Activated CD8-positive, alpha-beta memory T cell treated with anti-CD3 and anti-CD28 coated beads, Interleukin-2, amount 50 U/mL, for 4 hours (primary cell): Measurements from ENCODE around the gene BPTF.
A peak's percentile ranks its signal among the peaks of the same experiment; 100 is the strongest.
"Not testable (repeated sequence)": the region's sequence is repeated elsewhere in the genome, so short reads cannot be mapped to it uniquely, and the experiment has no call there.

Experiments
- DNase-seq: peaks from one replicate; pipeline ENCODE4 v3.0.0-alpha.2; 2020

Gene BPTF

DNA sequence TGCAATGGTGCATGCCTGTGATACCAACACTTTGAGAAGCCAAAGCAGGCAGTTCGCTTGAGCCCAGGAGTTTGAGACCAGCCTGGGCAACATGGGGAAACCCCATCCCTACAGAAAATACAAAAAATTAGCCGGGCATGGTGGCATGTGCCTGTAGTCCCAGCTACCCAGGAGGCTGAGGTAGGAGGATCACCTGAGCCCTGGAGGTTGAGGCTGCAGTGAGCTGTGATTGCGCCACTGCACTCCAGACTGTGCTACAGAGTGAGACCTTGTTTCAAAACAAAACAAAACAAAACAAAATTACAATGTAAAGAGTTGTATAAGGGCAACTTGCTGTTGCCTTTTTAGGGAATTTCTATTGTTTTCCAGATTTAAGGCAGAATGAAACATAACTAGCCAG lies 155.6 kb downstream of the BPTF start:
- DNase-seq: not testable (repeated sequence)

DNA sequence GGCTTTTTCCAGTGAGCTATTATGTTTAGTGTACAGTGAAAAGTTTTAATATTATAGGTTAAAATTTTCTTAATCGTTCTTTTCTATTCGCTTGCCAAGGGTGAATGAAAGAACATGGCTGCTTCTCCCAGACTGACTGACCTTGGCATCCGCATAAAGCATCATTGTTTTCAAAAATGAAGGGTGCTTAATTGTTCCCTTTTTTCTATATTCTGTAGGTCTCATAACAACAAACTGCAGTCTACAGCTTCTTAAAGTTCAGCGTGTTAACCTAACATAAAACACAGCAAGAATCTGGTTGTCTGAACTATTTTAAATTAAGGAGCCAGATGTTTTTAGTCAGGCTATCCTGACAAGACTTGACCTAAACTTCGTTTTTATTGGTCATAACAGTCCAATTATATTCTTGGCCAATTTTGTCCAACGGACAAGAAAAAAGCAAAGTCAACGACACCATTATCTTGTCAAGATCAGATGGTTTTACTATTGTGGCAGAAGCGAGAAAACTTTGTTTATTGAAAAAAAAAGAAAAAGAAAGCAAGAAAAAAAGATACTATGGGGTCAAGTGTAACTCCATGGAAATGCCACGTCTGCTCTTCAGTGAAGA lies 156.8 kb downstream of the BPTF start:
- no peak for DNase-seq

DNA sequence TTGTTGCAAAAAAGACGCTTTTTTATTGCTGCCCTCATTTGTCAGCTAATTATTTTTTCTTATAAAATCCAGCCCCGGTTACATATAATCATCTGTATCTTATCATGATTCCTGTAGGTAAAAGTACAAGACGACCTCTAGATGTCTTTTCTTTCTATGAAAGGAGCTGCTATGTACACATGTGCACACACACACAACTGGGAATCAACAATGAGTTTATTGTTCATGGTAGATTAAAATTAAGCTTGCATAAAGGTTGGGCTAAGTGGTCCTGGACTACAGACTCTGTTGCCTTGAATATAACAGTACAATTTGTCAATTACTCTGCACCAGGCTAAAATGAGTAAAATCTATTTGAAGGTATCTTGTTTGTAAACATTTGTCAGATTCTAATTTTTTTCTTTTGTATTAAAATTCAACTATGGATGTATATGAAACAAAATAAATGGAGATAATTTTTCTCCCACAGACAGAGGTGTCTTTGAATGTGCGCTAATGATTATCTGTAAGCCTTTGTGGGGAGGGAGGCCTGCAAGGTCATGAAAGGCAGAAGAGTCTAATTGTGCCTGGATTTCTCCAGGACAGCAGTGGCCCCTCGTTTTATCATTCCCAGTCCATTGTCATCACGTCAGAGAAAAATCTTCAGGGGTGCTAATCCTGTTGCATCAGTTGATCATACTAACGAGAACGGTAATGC lies 157.5 kb downstream of the BPTF start:
- DNase-seq: no peak

DNA sequence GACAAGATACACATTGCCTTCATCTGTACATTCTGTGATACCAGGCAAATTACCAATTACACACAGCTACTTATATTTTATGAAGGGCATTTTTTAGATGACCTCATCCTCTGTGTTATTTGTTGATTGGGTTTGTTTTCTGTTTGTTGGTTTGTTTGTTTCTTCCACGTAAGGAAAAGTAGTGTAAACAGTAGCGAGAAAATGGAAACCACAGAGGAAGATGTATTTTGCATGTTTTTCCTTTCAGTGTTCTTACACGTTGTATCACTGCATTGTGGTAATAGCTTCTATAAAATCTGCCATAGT lies 158.0 kb downstream of the BPTF start:
- no peak for DNase-seq

DNA sequence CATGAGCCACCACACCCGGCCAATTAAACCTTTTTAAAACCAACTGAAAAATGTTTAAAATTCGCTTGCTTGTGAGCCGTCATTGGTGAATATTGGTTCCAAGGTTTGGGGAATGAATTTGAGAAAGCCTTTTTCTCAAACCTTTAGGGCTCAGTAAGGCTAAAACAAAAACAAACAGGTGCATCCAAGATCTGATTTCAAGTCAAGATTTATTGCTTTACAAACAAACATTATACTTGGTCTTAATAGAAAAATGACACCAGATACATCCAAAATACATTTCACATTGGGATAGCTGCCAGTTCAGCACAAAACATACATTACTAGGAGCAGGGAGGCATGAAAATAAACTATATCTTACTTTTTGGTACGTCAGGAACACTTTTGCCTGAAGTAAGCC lies 165.6 kb downstream of the BPTF start:
- DNase-seq: no peak

DNA sequence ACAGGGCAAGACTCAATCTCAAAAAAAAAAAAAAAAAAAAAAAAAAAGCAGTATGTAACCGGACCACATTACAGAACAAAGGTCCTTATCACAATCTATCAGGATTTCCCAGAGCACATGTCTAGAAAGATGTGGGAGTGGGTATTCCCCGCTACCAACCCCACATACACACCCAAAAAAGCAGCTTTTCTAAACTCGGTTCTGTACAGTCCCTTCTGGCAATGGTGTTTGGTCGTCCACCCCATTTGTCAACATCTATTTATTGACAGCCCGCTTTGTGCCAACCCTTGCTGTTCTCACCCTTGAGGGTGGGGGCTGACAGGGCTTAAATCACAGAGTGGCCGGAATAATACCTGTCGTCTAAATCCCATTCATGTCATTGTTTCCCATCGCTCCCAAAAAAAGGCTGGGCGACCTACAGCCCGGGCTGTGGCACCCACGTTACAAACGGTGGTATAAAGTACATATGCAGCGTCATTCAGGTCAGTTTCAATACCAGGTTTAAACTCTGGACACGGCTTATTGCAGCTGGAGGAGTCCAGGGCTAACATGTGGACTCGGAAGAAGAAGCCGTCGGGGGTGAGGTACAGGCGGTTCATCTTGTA lies 167.3 kb downstream of the BPTF start:
- DNase-seq: no peak

DNA sequence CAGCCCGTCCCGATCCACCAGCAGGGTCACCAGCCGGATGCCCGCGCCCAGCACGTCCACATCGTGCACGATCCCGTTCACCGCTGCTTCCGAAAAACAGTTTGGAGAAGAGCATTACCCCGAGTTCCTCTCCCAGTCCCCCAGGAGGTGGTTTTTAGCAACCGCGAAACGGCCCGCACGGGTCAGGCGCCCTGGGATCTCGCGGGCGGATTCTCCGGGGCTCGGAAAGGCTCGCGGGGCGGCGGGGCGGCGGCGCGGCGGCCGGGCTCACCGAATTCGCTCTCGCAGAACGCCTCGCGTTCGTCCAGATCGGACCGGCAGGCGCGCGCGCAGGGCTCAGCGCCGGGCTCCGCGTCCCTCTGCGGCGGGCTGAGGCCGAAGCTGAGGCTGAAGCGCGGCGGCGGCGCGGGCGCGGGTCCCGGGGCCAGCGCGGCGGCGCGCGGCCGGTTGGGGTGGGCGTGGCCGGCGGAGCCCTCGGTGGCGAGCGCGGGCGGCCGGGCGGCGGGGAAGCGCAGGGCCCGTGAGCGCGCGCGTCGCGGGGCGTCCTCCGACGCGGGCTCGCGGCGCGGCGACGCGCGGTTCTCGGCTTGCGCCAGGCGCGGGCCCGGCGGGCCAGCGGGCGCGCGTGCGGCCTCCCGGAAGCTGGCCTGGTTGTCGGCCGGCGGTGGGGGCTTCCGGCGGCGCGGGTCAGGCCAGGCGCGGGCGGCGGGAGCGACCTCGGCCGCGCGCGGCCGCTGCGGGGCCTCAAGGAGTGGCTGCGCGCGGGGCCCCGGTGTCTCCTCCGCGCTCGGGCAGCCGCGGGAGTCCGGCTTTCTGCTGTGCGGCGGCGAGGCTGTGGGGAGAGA lies 168.1 kb downstream of the BPTF start:
- DNase-seq: peak; percentile 70

DNA sequence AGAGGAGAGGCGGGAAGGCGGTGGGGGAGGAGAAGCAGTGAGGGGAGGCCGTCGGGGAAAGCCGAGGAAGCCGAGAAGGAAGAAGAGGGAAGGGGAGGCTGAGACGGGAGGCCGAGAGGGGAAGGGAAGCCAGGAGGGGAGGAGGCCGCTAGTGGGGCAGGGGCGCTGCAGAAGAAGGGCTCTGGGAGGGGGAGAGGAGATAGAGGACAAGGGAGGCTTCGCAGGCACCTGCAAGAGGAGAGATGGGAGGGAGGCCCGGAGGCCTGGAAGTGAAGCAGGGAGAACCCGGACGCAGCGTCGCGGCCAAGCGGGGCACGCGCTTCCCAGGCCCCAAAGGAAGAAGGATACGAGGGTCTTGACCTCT lies 168.7 kb downstream of the BPTF start:
- DNase-seq: no peak

DNA sequence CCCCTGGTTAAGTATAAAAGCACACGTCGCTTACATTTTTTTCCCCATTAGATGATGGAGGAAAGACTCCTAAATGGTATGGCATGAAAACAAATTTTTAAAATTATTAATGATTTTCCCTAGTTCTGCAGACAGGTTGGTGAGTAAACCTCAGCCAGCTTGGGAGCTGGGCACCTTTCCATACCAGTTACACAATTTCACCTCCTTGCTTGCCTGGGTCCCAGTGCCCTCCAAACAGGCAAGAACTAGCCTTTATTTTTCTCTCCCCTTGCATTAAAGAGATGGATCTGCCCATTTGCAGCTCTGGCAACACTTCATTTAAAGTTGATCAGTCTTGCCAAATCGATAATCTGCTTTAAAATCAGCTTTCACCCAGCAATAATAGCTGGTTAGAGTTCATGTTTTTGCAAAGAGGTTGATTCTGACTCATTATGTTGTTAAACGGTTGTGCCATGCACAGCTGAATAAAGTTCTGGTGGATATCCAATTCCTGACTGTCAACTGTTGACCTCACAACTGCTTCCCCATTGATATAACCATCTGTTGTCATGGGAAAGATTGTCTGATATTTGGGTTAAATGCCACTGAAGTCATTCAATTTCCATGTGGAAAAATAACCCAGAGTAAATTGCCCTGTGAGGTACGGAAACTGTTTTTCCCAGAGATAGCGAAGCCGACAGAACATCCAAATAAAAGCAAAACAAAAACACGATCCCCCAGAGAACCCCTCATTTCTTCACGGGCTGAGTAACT lies 169.7 kb downstream of the BPTF start:
- no peak for DNase-seq

DNA sequence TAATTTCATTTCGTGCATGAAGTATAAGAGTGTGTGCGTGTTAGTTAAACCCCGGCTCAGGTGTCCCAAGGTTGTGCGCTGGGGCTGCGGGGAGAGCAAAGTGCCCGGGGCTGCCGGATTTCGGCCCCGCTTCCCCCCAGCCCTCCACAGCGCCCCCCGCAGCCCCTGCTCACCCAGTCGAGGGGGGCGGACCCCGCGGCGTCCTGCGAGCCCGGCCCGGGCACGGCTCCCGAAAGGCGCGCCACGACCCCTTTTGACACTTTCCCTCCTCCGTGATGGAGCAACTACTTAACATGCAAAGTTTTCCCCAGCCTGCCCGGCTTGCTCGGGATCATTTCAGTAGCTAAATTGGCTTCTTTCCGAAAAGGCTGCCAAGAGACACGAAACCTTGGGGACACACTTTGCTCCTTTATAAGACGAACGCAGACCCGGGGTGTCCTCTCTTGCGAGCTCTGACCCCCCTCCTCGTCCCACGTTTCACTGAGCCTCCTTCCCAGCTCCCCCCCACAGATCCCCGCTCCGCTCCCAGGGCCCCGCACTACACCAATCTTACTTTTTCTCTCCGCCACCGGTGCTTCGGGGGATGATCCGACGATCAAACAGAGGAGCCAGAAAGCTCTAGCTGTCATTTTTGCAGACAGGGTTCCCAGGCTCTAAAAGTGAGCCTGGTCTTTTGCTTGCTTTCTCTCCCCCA lies 170.4 kb downstream of the BPTF start:
- peak; percentile 28 for DNase-seq

DNA sequence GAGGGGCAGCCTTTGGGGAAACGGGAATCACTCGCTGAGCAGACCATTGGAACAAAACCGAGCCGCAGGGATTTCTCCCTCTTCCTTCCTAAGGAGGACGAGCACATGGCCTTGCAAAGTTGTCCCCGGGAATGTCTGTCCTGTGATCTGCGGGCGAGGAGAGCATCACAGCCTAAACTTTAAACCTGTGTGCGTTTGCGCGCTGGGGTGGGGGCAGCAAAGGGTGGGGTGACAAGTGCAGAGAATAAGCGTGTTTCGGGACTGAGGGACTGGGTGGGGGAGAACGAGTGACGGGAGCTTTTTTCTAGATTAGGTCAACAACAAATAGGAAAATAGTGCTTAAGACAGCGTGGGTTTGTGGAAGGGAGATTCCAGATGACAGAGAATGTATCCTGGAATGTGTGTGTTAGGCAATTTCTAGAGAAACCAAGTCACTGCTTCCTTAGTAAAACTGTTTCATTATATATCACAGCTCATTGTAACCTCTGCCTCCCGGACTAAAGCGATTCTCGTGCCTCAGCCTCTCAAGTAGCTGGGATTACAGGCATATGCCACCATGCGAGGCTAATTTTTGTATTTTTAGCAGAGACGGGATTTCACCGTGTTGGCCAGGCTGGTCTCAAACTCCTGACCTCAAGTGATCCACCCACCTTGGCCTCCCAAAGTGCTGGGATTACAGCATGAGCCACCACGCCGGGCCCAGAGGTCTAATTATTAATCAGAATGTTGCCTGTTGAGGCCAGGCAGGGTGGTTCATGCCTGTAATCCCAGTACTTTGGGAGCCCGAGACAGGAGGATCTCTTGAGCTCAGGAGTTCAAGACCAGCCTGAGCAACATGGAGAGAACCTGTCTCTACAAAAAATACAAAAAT lies 171.2 kb downstream of the BPTF start, which contains the start of gene C17orf58:
Gene C17orf58, minus strand, starts transcription at position 169 of the 871 bp plus-strand sequence. CDS start 271 bp downstream, outside the sequence.
- not testable (repeated sequence) for DNase-seq

DNA sequence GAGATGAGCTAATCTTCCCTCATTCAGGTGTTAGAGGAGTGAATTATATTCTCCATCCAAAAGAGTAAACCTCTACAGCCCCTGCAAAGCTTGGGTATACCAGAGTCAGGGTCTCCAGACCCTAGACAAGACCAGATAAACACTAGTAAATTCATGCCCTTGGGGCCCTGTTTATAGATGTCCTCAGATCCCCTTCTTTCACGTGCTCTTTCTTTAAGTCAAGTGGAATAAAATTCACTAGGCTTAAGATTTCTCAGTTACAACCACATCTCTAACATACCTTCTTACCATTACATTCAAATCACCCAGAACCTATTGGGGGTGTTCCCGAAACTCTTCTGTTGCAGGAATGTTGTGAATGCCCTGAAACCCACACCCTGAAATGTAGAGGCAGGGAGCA lies 173.2 kb downstream of the BPTF start:
- no peak for DNase-seq

DNA sequence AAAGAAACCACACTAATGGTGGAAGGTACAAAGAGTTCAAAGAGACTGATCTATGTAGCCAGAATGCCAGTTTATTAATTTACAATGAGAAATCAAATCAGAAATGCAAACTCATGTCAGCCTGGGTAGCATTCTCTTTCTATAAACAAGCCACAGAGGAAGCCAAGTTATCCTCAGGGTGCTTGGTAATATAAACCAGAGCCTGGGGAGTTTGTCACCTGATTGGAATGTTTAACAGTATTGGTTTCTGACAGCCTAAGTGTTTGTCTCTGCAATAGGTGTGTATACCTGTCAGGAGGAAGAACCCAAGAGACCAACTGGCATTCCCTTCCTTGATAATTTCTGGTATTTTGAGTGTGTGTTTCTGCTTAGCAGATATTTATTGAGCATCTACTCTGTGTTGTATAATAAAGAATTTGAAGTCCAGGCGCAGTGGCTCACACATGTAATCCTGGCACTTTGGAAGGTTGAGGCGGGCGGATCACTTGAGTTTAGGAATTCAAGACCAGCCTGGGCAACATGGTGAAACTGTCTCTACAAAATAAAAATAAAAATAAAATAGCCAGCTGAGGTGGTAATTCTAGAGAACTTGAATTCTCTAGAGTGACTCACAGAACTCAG lies 174.1 kb downstream of the BPTF start:
- no peak for DNase-seq

DNA sequence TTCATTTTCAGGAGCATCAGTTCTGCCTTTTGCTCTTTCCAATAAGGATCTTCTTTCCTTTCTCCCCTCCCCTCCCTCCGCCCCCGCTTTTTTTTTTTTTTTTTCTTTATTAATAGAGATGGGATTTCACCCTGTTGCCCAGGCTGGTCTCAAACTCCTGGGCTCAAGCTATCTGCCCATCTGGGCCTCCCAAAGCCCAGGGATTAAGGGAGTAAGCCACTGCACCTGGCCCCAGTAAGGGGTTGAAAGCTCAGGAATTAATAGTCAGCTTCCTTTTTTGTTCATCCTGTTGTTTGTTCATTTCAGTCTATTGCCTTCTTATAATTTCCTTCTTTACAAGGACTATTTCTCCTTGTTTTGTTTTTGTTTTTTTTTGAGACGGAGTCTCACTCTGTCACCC lies 178.9 kb downstream of the BPTF start:
- DNase-seq: no peak

DNA sequence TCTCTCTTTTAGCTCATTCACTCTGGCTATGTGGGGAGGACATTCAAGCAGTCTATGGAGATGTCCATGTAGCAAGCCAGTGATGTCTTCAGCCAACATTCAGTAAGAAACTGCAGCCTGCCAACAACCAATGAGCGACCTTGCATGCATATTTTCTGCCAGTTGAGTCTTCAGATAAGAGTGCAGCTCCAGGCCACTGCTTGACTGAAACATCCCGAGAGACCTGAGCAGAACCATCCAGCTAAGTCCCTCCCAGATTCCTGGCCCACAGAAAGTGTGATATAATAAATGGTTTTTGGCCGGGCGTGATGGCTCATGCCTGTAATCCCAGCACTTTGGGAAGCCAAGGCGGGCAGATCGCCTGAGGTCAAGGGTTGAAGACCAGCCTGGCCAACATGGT lies 181.5 kb downstream of the BPTF start:
- no peak for DNase-seq

DNA sequence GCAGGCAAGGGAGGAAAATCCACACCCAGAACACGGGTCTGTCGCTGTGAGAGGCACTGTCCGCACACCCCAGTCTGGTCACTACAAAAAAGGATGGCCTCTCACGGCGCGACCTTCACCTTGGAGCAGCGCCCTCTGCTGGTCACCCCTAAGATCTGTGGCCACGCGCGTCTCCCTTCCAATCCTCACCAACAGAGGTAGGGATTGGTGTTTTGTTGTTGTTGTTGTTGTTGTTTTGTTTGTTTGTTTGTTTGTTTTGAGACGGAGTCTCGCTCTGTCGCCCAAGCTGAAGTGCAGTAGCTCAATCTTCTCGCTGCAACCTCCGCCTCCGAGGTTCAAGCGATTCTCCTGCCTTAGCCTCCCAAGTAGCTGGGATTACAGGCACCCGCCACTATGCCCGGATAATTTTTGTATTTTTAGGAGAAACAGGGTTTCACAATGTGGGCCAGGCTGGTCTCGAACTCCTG lies 185.9 kb downstream of the BPTF start:
- peak; percentile 61 for DNase-seq

DNA sequence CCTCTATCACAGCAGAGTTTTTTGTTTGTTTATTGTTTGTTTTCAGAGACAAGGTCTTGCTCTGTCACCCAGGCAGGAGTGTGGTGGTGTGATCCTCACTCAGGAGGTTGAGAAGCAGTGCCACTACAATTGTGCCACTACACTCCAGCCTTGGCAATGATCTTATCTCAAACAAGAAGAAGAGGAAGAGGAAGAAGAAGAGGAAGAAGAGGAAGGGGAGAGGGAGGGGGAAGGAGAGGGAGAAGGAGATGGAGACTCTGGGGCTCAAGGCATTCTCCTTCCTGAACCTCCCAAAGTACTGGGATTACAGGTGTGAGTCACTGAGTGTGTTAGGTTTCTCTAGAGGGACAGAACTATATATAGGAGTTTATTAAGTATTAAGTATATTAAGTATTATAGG lies 188.1 kb downstream of the BPTF start:
- DNase-seq: no peak

DNA sequence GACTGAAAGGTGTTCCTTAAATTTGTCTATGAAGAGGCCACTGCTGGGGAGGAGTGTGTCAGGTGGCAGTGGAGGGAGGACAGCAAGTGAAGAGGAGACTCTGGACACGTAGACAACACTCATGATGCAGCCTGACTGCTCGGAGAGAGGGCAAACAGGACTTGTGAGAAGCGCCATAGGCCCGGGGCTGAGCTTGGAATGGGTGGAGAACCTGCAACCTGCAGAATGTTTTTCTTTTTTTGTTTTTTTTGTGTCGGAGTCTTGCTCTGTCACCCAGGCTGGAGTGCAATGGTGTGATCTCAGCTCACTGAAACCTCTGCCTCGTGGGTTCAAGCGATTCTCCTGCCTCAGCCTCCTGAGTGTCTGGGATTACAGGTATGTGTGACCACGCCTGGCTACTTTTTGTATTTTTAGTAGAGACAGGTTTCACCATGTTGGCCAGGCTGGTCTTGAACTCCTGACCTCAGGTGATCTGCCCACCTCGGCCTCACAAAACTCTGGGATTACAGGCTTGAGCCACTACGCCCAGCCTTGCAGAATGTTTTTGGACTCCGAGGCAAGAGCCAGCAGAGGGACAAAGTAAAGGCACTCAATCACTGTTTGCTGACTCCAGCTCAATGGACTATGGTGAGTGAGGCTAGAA lies 189.9 kb downstream of the BPTF start:
- DNase-seq: no peak

DNA sequence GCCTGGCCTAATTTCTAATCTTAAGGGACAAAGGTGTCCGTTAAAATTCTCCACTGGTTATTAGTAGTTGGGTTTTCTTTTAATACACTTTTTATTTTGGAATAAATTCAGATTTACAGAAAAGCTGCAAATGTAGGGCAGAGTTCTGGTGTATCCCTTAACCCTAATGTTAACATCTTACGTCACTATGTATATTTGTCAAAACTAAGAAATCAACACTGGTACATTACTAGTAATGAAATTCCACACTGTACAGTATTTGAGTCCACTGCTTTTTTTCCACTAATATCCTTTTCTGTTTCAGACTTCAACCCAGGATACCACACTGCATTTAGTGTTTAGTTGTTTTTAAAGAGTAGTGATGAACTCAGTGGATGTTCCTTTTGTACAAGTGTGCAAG lies 191.5 kb downstream of the BPTF start:
- DNase-seq: no peak

DNA sequence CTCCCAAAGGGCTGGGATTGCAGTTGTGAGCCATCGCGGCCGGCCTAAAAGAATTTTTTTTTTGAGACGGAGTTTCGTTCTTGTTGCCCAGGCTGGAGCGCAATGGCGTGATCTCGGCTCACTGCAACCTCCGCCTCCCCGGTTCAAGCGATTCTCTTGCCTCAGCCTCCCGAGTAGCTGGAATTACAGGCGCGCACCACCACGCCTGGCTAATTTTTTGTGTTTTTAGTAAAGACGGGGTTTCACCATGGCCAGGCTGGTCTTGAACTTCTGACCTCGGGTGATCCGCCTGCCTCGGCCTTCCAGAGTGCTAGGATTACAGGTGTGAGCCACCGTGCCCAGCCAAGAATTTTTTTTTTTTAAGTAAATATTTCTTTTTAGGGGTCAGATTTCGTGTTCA lies 193.2 kb downstream of the BPTF start:
- not testable (repeated sequence) for DNase-seq
